Progenitor cell of endocrine pancreas (in vitro differentiated cells): Measurements from ENCODE around the gene PARD6B. TPM values are rescaled to one million over a fixed set of nuclear protein-coding genes. Genes with fewer than 3 reads are reported as not detected.
"Not testable (repeated sequence)": the region's sequence is repeated elsewhere in the genome, so short reads cannot be mapped to it uniquely, and the experiment has no call there.

ENCODE experiments used
- DNase-seq: peaks from one replicate; pipeline ENCODE4 v3.0.0; 2021; ENCODE audit warnings: low spot score; ENCODE audit not compliant: unreplicated experiment
- H3K27ac Mint-ChIP-seq: 2 replicates; pipeline ENCODE4 v1.8.0; 2021; ENCODE audit warnings: mild to moderate bottlenecking, moderate library complexity, mixed read lengths
- H3K27me3 Mint-ChIP-seq: 2 replicates; pipeline ENCODE4 v1.8.0; 2021; ENCODE audit warnings: mixed read lengths
- H3K36me3 Mint-ChIP-seq: 2 replicates; pipeline ENCODE4 v1.8.0; 2022; ENCODE audit warnings: mixed read lengths; ENCODE audit not compliant: insufficient read depth
- H3K4me1 Mint-ChIP-seq: 2 replicates; pipeline ENCODE4 v1.8.0; 2021; ENCODE audit warnings: low read depth, mixed read lengths
- H3K4me3 Mint-ChIP-seq: 2 replicates; pipeline ENCODE4 v1.8.0; 2021; ENCODE audit warnings: low read depth, mild to moderate bottlenecking, moderate library complexity, mixed read lengths
- H3K9me3 Mint-ChIP-seq: 2 replicates; pipeline ENCODE4 v1.8.0; 2021; ENCODE audit warnings: low read depth, mixed read lengths
- CTCF ChIP-seq: fragments of 200-600 bp; sonication (generic); IDR thresholded peaks from one replicate; pipeline ENCODE4 v1.5.0; 2021; ENCODE audit warnings: antibody characterized with exemption, mild to moderate bottlenecking; ENCODE audit not compliant: unreplicated experiment
- total RNA-seq: library from RNA; stranded (reverse); gene quantifications from 2 replicates; pipeline ENCODE4 v1.2.1, GENCODE V29; 2021

Gene PARD6B
- total RNA-seq, 1 donor from 2014 or later, result 29.7 TPM

GRCh38 chr20:50792708-50793574 is 61.6 kb downstream of the PARD6B start:
- DNase-seq, result no peak
- peak overlapping the region; percentile 31 for H3K4me3 Mint-ChIP-seq
- peaks cover 11% of the 10 kb centered on the region for H3K4me1 Mint-ChIP-seq
- H3K27ac Mint-ChIP-seq, result peak overlapping the region; percentile 32
- TF ChIP-seq CTCF, result no peak
- H3K36me3 Mint-ChIP-seq, result no peaks in the 10 kb centered on the region
- H3K9me3 Mint-ChIP-seq, result no peaks in the 10 kb centered on the region
- H3K27me3 Mint-ChIP-seq, result no peaks in the 10 kb centered on the region

- not testable (repeated sequence) for H3K9me3 Mint-ChIP-seq, DNase-seq, H3K36me3 Mint-ChIP-seq, H3K27me3 Mint-ChIP-seq, H3K27ac Mint-ChIP-seq
- Mint-ChIP-seq H3K4me3 (peak overlapping the region; percentile 47), H3K4me1 (peaks cover 11% of the 10 kb centered on the region)
- TF ChIP-seq CTCF, result peak; percentile 53
Observed at GRCh38 chr20:50793575-50794016, 62.2 kb downstream of the PARD6B start.

GRCh38 chr20:50794181-50794845 is 62.9 kb downstream of the PARD6B start:
- Mint-ChIP-seq H3K9me3 (no peaks in the 10 kb centered on the region), H3K36me3 (no peaks in the 10 kb centered on the region), H3K27ac (peak overlapping the region; percentile 62), H3K4me1 (peaks cover 11% of the 10 kb centered on the region), H3K4me3 (peak overlapping the region; percentile 58), H3K27me3 (no peaks in the 10 kb centered on the region)
- no peak for TF ChIP-seq CTCF
- DNase-seq, result peak; percentile 14

GRCh38 chr20:50794846-50795634 is 63.7 kb downstream of the PARD6B start, which contains the start of gene BCAS4:
Gene BCAS4, plus strand, starts transcription at chr20:50795061. Its CDS starts 23 bp downstream, at chr20:50795084.
- H3K4me1 Mint-ChIP-seq, result peaks cover 11% of the 10 kb centered on the region
- no peaks in the 10 kb centered on the region for H3K27me3 Mint-ChIP-seq
- TF ChIP-seq CTCF, result peak; percentile 93
- H3K27ac Mint-ChIP-seq, result peak within 1 kb of the TSS; percentile 62
- no peaks in the 10 kb centered on the region for H3K36me3 Mint-ChIP-seq
- peak; percentile 84 for DNase-seq
- H3K4me3 Mint-ChIP-seq, result peak within 1 kb of the TSS; percentile 75
- no peaks in the 10 kb centered on the region for H3K9me3 Mint-ChIP-seq

- DNase-seq, result no peak
- TF ChIP-seq CTCF, result no peak
- no peak overlapping the region for H3K4me3 Mint-ChIP-seq
- no peaks in the 10 kb centered on the region for H3K27me3 Mint-ChIP-seq
- H3K9me3 Mint-ChIP-seq, result no peaks in the 10 kb centered on the region
- peaks cover 5% of the 10 kb centered on the region for H3K4me1 Mint-ChIP-seq
- no peaks in the 10 kb centered on the region for H3K36me3 Mint-ChIP-seq
- no peak overlapping the region for H3K27ac Mint-ChIP-seq
Observed at GRCh38 chr20:50797142-50797541, 65.8 kb downstream of the PARD6B start.
